Activated naive CD8-positive, alpha-beta T cell treated with anti-CD3 and anti-CD28 coated beads for 36 hours (primary cell): ENCODE measurements around the gene ANKRD11. TPM values are rescaled to one million over a fixed set of nuclear protein-coding genes. Genes with fewer than 3 reads are reported as not detected.

Experiments
- DNase-seq: peaks from one replicate; pipeline ENCODE4 v3.0.0; 2021
- H3K27ac Mint-ChIP-seq: one replicate; pipeline ENCODE4 v1.8.0; 2022; ENCODE audit warnings: mild to moderate bottlenecking, moderate library complexity, mixed read lengths
- H3K27me3 Mint-ChIP-seq: one replicate; pipeline ENCODE4 v1.8.0; 2022; ENCODE audit warnings: mild to moderate bottlenecking, mixed read lengths
- H3K36me3 Mint-ChIP-seq: one replicate; pipeline ENCODE4 v1.8.0; 2021; ENCODE audit warnings: mild to moderate bottlenecking, mixed read lengths
- H3K4me1 Mint-ChIP-seq: one replicate; pipeline ENCODE4 v1.8.0; 2021; ENCODE audit warnings: mixed read lengths
- H3K4me3 Mint-ChIP-seq: one replicate; pipeline ENCODE4 v1.8.0; 2022; ENCODE audit warnings: mild to moderate bottlenecking, moderate library complexity, mixed read lengths
- H3K9me3 Mint-ChIP-seq: one replicate; pipeline ENCODE4 v1.8.0; 2022; ENCODE audit warnings: mixed read lengths
- total RNA-seq, 2 experiments: library from RNA; stranded (reverse); gene quantifications; one replicate each; pipeline ENCODE4 v1.2.3, GENCODE V29; 2021

ANKRD11 gene
- total RNA-seq, 2 experiments from 2014 or later = 129 to 142 TPM

GRCh38 chr16:89219365-89219764 lies 271.0 kb downstream of the ANKRD11 start:
- peaks cover 24% of the 10 kb centered on the region for H3K4me1 Mint-ChIP-seq
- H3K27ac Mint-ChIP-seq = no peak overlapping the region
- DNase-seq = no peak
- H3K27me3 Mint-ChIP-seq = no peaks in the 10 kb centered on the region
- no peaks in the 10 kb centered on the region for H3K9me3 Mint-ChIP-seq
- peak overlapping the region; percentile 11 for H3K4me3 Mint-ChIP-seq
- peaks cover 13% of the 10 kb centered on the region for H3K36me3 Mint-ChIP-seq

Other genes with a start within 250 kb of the ANKRD11 start
- gene SPG7, start 17.8 kb upstream of the ANKRD11 start, total RNA-seq = 10 to 100 TPM; 63.1 to 76.7 TPM
- gene RPL13, start 70.1 kb upstream of the ANKRD11 start, total RNA-seq = 1,000 to 10,000 TPM; 2,814 to 2,845 TPM
- gene CPNE7, start 85.2 kb upstream of the ANKRD11 start, total RNA-seq = 1 to 10 TPM; 5.7 to 6.0 TPM
- under 1 TPM in 1 of 2 experiments, not detected in 1; 0.16 TPM for gene DPEP1, start 123.1 kb upstream of the ANKRD11 start, total RNA-seq
- gene CHMP1A, start 167.1 kb upstream of the ANKRD11 start, total RNA-seq = 10 to 100 TPM; 70.7 to 73.9 TPM
- 10 to 100 TPM in 1 of 2 experiments, 1 to 10 TPM in 1; 7.0 to 10.2 TPM for gene SPATA33, start 167.3 kb upstream of the ANKRD11 start, total RNA-seq
- 10 to 100 TPM; 72.9 to 77.0 TPM for gene CDK10, start 196.1 kb upstream of the ANKRD11 start, total RNA-seq
- gene SPATA2L, start 211.1 kb upstream of the ANKRD11 start, total RNA-seq = 1 to 10 TPM; 3.2 to 3.3 TPM
- gene VPS9D1, start 230.3 kb upstream of the ANKRD11 start, total RNA-seq = 1 to 10 TPM; 1.6 TPM
- gene ZNF276, start 231.0 kb upstream of the ANKRD11 start, total RNA-seq = 10 to 100 TPM; 24.7 to 24.9 TPM